Subcutaneous abdominal adipose tissue (tissue), 5 donors: ENCODE measurements around the gene PPP1R16B.
A peak's percentile ranks its signal among the peaks of the same experiment; 100 is the strongest.

Experiments used
- H3K27ac ChIP-seq: one replicate; pipeline ENCODE4 v1.7.0; 2013; ENCODE audit warnings: low read depth, mild to moderate bottlenecking, inconsistent platforms, low read length, moderate library complexity
- H3K27me3 ChIP-seq, 5 donors: one replicate each; pipeline ENCODE4 v1.7.0; 2013; ENCODE audit warnings: low read length in 5 of 5, inconsistent platforms in 1 of 5; ENCODE audit not compliant: control insufficient read depth in 5 of 5, insufficient read depth in 4 of 5
- H3K36me3 ChIP-seq, 5 donors: one replicate each; pipeline ENCODE4 v1.7.0; 2013; ENCODE audit warnings: low read length in 5 of 5; ENCODE audit not compliant: control insufficient read depth in 5 of 5, insufficient read depth in 5 of 5
- H3K4me1 ChIP-seq, 5 donors: one replicate each; pipeline ENCODE4 v1.7.0; 2013; ENCODE audit warnings: low read length in 5 of 5, mild to moderate bottlenecking in 3 of 5, moderate library complexity in 1 of 5; ENCODE audit not compliant: control insufficient read depth in 5 of 5, insufficient read depth in 5 of 5
- H3K4me3 ChIP-seq, 5 donors: one replicate each; pipeline ENCODE4 v1.7.0; 2013; ENCODE audit warnings: low read length in 5 of 5, low read depth in 1 of 5
- H3K9ac ChIP-seq, 5 donors: one replicate each; pipeline ENCODE4 v1.7.0; 2013; ENCODE audit warnings: low read length in 5 of 5, mild to moderate bottlenecking in 4 of 5, moderate library complexity in 3 of 5
- H3K9me3 ChIP-seq, 5 donors: one replicate each; pipeline ENCODE4 v1.7.0; 2013; ENCODE audit warnings: low read length in 5 of 5; ENCODE audit not compliant: control insufficient read depth in 5 of 5
- donor health status: healthy.
- donor health status: healthy.
- donor health status: healthy.
- donor health status: healthy.
- donor health status: healthy.

Gene PPP1R16B

DNA sequence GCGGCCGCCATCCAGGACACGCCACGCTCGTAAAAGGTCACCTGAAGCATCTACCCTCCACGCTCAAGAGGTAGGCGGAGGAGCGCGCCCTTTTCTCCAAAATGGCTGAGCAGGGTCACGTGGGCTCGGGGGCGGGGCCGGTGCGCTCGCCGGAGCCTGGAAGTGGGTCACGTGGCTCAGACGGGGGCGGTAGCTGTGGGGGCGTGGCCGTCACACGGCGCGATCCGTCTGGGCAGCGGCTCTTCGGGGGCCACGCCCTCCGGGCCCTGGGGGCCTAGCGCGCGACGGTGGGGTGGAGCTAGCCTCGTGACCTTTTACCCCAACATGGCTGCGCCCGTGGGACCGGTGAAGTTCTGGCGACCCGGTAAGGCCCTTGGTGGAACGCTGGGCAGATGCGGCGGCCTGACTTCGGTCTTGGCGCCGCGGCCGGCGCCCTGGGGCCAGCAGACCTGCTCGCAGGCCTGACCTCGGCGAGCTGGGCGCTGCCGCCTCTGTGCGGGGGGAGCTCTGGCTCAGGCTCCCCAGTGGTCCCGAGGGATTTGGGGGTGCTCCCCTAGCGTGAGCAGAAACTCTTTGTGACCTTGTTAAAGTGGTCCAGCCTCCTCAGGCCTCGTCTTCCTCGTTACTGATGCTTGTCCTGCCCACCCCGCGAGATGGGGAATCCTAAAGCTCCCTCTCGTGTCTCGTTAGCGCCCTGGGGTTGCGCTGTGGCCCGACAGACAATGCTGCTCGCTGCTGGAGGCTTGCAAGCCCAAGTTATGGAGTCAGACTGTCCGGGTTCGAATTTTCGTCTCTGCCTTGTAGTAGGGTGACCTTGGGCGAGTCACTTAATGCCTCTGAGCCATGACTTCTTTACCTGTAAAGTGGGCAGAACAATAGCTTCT lies 156.8 kb downstream of the PPP1R16B start, which contains the start of gene DHX35:
DHX35 (plus strand) TSS at position 301 of the 884 bp plus-strand sequence; CDS start at position 325, 24 bp downstream.
- peak within 1 kb of the TSS; percentile 95 for H3K27ac ChIP-seq
- no peaks in the 10 kb centered on the region for H3K9me3 ChIP-seq
- peaks cover 0 to 7% (median 0%) of the 10 kb centered on the region in 5 donors for H3K36me3 ChIP-seq
- peak within 1 kb of the TSS; percentile 94 to 97 (median 96) for H3K4me3 ChIP-seq
- peaks cover 0 to 17% (median 14%) of the 10 kb centered on the region in 5 donors for H3K4me1 ChIP-seq
- H3K9ac ChIP-seq: peak within 1 kb of the TSS; percentile 71 to 99 (median 98)
- H3K27me3 ChIP-seq: no peaks in the 10 kb centered on the region

DNA sequence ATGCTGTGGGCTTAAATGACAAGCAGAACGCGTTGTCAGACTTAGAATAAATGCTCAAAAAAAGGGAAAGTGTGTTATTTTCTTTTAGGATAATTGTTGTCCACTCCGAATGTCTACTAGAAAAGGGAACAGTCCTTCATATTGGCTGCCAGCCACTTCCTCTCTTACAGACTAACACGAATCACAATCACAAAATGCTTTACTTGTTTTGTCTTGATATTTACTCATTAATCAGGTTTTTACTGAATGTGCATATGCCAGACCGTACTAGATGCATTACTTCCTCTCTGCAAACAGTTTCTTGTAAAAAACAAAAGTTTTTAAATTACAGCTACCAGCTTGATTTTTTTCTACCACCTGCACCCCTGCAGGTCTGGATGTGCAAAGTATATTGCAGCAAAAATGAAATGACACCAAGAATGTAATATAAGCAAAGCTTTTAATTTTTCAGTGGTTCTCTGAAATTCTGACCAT lies 157.5 kb downstream of the PPP1R16B start:
- peak overlapping the region; percentile 71 to 99 (median 98) for H3K9ac ChIP-seq
- H3K9me3 ChIP-seq: no peaks in the 10 kb centered on the region
- peaks cover 0 to 17% (median 14%) of the 10 kb centered on the region in 5 donors for H3K4me1 ChIP-seq
- no peaks in the 10 kb centered on the region for H3K27me3 ChIP-seq
- H3K4me3 ChIP-seq: peak overlapping the region; percentile 94 to 97 (median 96)
- peak overlapping the region; percentile 95 for H3K27ac ChIP-seq
- H3K36me3 ChIP-seq: peaks cover 0 to 7% (median 2%) of the 10 kb centered on the region in 5 donors

DNA sequence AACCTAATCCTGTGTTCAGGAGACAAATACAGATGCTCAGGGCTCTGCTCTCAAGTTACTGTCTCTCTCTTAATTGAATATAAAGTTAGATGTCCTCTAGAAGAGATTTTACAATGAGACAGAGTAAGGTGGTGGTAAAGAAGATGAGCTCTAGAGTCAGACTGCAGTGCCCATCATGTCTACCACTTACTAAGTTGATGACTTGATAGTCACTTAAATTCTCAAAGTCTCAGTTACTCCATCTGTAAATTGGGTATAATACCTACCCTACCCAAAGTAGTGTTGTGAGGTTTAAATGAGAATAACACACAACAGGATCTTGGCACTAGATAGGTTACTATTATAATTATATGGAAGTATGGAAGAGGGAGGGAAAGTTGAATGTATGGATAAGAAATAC lies 158.2 kb downstream of the PPP1R16B start:
- Histone ChIP-seq H3K4me3 (no peak overlapping the region), H3K4me1 (peaks cover 0 to 17% (median 16%) of the 10 kb centered on the region in 5 donors), H3K9ac (no peak overlapping the region), H3K27ac (no peak overlapping the region), H3K9me3 (no peaks in the 10 kb centered on the region), H3K36me3 (peaks cover 0 to 7% (median 5%) of the 10 kb centered on the region in 5 donors), H3K27me3 (no peaks in the 10 kb centered on the region)

DNA sequence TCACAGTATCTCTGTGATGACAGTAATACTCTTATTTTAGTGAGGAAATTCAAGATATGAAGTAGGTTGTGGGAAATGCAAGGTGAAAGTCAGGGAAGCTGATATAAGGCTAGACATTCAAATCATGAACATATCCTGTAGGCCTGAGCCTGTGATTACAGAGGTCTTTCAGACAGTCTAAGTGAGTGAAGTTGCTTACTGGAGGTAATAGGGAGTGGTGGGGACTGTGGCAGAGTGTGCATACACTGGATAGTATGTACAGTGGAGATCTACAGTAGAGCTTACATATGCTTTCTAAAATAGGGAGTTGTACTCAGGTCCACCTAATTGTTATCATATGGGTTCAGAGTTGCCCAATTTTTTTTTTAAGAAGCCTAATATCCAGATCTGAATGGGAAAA lies 159.8 kb downstream of the PPP1R16B start:
- H3K36me3 ChIP-seq: peaks cover 9 to 21% (median 12%) of the 10 kb centered on the region in 5 donors
- H3K4me3 ChIP-seq: no peak overlapping the region
- H3K27me3 ChIP-seq: no peaks in the 10 kb centered on the region
- H3K9me3 ChIP-seq: no peaks in the 10 kb centered on the region
- H3K4me1 ChIP-seq: peaks cover 0 to 29% (median 17%) of the 10 kb centered on the region in 5 donors
- H3K9ac ChIP-seq: no peak overlapping the region
- H3K27ac ChIP-seq: no peak overlapping the region

DNA sequence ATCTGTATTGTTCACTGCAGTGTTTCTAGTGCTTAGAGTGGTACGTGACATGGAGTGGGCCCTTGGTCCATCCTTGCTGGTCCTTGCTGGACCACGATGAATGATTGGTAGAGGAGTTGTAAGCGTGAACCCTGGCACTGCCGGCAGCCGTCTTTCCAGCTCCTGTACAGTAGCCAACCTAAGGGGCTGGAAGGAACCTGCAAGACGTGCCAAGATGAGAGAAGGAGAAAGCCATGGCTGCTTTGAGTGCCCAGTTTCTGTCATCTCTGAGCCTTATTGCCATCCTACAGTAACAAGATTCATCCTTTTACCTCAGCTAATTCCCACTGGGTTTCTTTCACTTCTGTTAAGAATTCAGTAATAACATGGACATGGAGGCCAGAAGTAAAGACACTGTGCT lies 162.6 kb downstream of the PPP1R16B start:
- Histone ChIP-seq H3K9ac (no peak overlapping the region), H3K36me3 (peaks cover 16 to 34% (median 18%) of the 10 kb centered on the region in 5 donors), H3K27ac (no peak overlapping the region), H3K4me3 (no peak overlapping the region), H3K27me3 (no peaks in the 10 kb centered on the region), H3K9me3 (no peaks in the 10 kb centered on the region), H3K4me1 (peaks cover 0 to 18% (median 6%) of the 10 kb centered on the region in 5 donors)

DNA sequence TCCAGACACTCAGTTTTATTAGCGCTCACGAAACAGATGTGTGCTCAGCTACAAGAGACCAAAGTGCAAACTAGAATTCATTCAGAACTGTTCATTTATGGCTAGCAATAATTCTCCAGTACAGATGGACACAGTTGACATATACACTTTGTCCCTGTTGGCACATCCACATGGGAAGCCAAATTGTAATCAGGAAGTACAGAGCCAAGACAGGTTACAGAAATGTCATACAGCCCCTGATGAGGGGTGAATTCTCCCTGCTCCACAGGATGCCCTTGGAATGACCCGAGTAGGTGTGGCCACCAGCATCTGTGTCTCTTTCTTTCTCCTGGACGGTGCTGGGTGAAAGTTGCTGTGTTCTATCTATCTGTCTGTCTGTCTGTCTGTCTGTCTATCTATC lies 164.2 kb downstream of the PPP1R16B start:
- no peaks in the 10 kb centered on the region for H3K9me3 ChIP-seq
- H3K9ac ChIP-seq: peak overlapping the region in 1 of 5 donors; percentile 21
- peaks cover 15 to 48% (median 23%) of the 10 kb centered on the region in 5 donors for H3K36me3 ChIP-seq
- H3K4me3 ChIP-seq: no peak overlapping the region
- peaks cover 0 to 14% (median 4%) of the 10 kb centered on the region in 5 donors for H3K4me1 ChIP-seq
- H3K27me3 ChIP-seq: no peaks in the 10 kb centered on the region
- H3K27ac ChIP-seq: no peak overlapping the region

DNA sequence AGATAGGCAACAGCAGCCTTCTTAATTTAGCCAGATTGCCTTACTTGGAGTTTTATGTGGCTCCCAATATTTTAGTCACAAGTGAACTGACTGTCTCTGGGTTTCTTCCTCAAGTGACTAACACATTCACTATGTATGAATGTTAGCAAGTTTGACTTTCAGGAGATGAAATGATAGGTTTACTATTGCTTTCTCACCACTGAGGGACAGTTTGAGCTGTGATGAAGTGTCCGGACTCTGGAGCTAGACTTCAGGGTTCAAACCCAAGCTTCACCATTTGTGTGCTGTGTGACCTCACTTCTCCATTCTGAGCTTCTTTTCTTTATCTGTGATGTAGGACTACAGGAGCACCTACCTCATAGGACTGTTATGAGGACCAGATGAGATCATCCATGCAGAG lies 164.8 kb downstream of the PPP1R16B start:
- no peaks in the 10 kb centered on the region for H3K9me3 ChIP-seq
- no peak overlapping the region for H3K4me3 ChIP-seq
- H3K9ac ChIP-seq: no peak overlapping the region
- no peak overlapping the region for H3K27ac ChIP-seq
- H3K4me1 ChIP-seq: peaks cover 1 to 17% (median 4%) of the 10 kb centered on the region in 5 donors
- H3K27me3 ChIP-seq: no peaks in the 10 kb centered on the region
- H3K36me3 ChIP-seq: peaks cover 18 to 50% (median 23%) of the 10 kb centered on the region in 5 donors
